Measurements from ENCODE around the gene WNT8A.

Gene WNT8A

GRCh38 chr5:138082033-138082432, 1.8 kb upstream of the WNT8A start:
- no peak overlapping the region for H3K27ac ChIP-seq
- TF ChIP-seq CTCF (IDR thresholded peaks at IDR 0.05; ENCODE audit: low read depth, low read length, missing control alignments) = no peak
- H3K36me3 ChIP-seq (replicated peaks) = no peaks in the 10 kb centered on the region
- no peak overlapping the region for H3K4me3 ChIP-seq (ENCODE audit: low read depth, low read length)
- no peak for DNase-seq
- in situ Hi-C loops (cut with HindIII; ENCODE audit: low pct_ligation_motif_present, low sequenced_read_pairs) = no loop called here
- H3K27me3 ChIP-seq (replicated peaks) = no peaks in the 10 kb centered on the region

DNA sequence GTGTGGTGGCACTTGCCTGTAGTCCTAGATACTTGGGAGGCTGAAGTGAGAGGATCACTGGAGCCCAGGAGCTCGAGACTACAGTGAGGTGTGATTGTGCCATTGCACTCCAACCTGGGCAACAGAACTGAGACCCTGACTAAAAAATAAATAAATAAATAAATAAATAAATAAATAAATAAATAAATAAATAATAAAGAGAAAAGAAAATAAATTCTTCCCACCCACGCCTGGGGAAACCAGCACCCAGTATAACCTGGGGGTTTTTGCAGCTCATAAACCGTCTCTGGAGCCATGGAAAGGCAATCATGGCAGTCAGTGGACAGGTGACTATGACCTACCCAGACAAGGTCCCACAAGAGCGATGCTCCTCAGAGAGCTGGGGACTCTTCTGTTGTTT, 7.9 kb downstream of the WNT8A start:
- no peak for DNase-seq
- no peak overlapping the region for H3K27ac ChIP-seq
- no peak for TF ChIP-seq CTCF (IDR thresholded peaks at IDR 0.05; ENCODE audit: low read depth, low read length, missing control alignments)
- H3K4me3 ChIP-seq (ENCODE audit: low read depth, low read length) = no peak overlapping the region
- in situ Hi-C loops (cut with HindIII; ENCODE audit: low pct_ligation_motif_present, low sequenced_read_pairs) = no loop called here
- no peaks in the 10 kb centered on the region for H3K36me3 ChIP-seq (replicated peaks)
- H3K27me3 ChIP-seq (replicated peaks) = peaks cover 2% of the 10 kb centered on the region

GRCh38 chr5:138092301-138092700, 8.5 kb downstream of the WNT8A start:
- no peaks in the 10 kb centered on the region for H3K36me3 ChIP-seq (replicated peaks)
- H3K4me3 ChIP-seq (ENCODE audit: low read depth, low read length) = no peak overlapping the region
- no peak overlapping the region for H3K27ac ChIP-seq
- no peak for TF ChIP-seq CTCF (IDR thresholded peaks at IDR 0.05; ENCODE audit: low read depth, low read length, missing control alignments)
- peaks cover 2% of the 10 kb centered on the region for H3K27me3 ChIP-seq (replicated peaks)
- in situ Hi-C loops (cut with HindIII; ENCODE audit: low pct_ligation_motif_present, low sequenced_read_pairs) = no loop called here
- no peak for DNase-seq

DNA sequence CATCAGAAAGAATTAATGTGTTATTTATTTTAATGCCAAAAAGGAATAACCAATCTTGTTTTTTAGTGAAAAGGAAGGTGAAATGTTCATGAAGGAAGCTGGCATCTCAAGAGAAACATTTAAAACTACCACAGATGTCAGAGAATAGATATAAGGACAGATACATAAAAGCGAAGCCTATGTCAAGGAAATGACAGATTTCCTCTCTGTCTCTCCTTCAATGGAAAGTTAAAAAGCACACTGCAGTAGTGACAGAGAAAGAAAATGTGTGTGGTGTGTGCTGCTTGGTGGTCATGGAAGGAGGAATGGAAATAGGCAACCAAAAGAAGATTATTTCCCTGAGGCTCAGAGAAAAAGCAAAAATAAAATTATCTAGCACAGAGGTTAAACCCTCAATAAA, 9.2 kb downstream of the WNT8A start:
- DNase-seq = no peak
- no peaks in the 10 kb centered on the region for H3K36me3 ChIP-seq (replicated peaks)

DNA sequence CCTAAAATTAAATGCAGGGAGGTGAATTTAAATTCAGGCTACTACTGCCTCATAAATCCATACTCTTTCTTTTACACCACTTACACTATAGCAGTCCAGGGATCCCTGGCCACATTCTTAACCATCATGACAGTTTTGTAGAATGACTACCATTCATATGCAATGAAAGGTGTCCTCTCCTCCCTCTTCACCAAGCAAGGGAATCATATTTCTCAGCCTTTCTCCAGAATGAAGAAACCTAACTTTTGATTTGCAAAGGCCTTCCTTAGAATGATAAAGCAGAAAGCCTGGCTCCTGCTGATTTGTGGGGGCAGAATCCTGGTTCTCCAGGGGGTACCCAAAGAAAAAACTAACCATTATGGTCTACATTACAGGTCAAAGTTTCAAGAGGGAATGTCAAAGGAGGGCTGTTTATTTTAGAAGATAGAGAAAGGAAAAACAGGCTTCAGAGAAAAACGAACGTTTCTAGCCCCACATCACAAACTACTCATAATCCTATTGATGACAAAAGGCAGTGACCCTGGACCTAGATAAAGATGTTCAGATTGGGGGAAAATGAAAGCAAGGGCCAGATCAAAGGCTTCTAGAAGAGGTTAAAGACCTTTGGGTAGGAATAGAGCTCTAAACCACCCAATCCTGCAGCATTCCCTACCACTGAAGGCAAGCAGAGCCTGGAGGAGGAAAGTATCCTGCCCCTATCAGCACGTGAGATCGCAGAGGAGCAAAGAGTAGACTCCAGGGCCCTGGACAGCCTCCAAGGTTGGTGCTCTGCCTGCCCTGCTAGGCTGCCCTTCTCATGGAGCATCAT, 11.5 kb downstream of the WNT8A start:
- H3K4me3 ChIP-seq (ENCODE audit: low read depth, low read length) = no peak overlapping the region
- in situ Hi-C loops (cut with HindIII; ENCODE audit: low pct_ligation_motif_present, low sequenced_read_pairs) = no loop called here
- no peak overlapping the region for H3K27ac ChIP-seq
- TF ChIP-seq CTCF (IDR thresholded peaks at IDR 0.05; ENCODE audit: low read depth, low read length, missing control alignments) = no peak
- H3K27me3 ChIP-seq (replicated peaks) = peaks cover 2% of the 10 kb centered on the region
- no peak for DNase-seq
- H3K36me3 ChIP-seq (replicated peaks) = no peaks in the 10 kb centered on the region

More for the DNA sequence above, 9.2 kb downstream of the WNT8A start:
- in situ Hi-C loops (cut with HindIII; ENCODE audit: low pct_ligation_motif_present, low sequenced_read_pairs) = no loop called here
- TF ChIP-seq CTCF (IDR thresholded peaks at IDR 0.05; ENCODE audit: low read depth, low read length, missing control alignments) = no peak
- Histone ChIP-seq H3K27me3 (replicated peaks) (peaks cover 2% of the 10 kb centered on the region), H3K4me3 (ENCODE audit: low read depth, low read length) (no peak overlapping the region), H3K27ac (no peak overlapping the region)

GRCh38 chr5:138096363-138096762, 12.5 kb downstream of the WNT8A start:
- Histone ChIP-seq H3K4me3 (ENCODE audit: low read depth, low read length) (no peak overlapping the region), H3K27me3 (replicated peaks) (peaks cover 2% of the 10 kb centered on the region), H3K27ac (no peak overlapping the region), H3K36me3 (replicated peaks) (no peaks in the 10 kb centered on the region)
- no peak for TF ChIP-seq CTCF (IDR thresholded peaks at IDR 0.05; ENCODE audit: low read depth, low read length, missing control alignments)
- in situ Hi-C loops (cut with HindIII; ENCODE audit: low pct_ligation_motif_present, low sequenced_read_pairs) = no loop called here
- no peak for DNase-seq
